ENCODE measurements around the gene FILIP1.

DNA sequence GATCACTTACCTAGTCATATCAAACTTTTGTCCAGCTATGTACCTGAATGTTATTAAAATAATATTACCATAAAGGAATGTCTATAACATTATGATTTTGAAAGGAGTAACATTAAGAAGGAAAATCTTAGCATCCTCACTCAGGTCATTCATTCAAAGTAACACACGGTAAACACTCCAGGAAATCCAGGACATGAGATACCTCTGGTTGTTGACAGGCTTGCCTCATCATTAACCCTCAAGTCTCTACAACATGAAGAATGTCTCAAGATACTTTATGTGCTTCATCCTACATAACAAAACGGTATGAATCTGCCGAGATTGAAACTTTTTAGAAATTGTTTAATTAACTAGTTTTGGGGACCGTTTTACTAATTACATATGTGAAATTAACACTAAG is 690 bp upstream of the FILIP1 start:
- TF ChIP-seq YY1 (IDR thresholded peaks at IDR 0.05; ENCODE audit: insufficient read depth, insufficient read length), result no peak
- TF ChIP-seq SUZ12 (IDR thresholded peaks at IDR 0.05; ENCODE audit: extremely low read depth, insufficient read depth, insufficient read length), result no peak
